ELF-1 (cell line): ENCODE measurements around the gene MGAT1.
A peak's percentile ranks its signal among the peaks of the same experiment; 100 is the strongest.
"Not testable (repeated sequence)": the region's sequence is repeated elsewhere in the genome, so short reads cannot be mapped to it uniquely, and the experiment has no call there.

Experiments used
- DNase-seq: peaks from one replicate; pipeline ENCODE4 v3.0.0-alpha.2; 2016; ENCODE audit warnings: low read depth, low spot score

MGAT1 gene

GRCh38 chr5:180786531-180787398 is 15.8 kb downstream of the MGAT1 start:
- peak; percentile 46 for DNase-seq

DNA sequence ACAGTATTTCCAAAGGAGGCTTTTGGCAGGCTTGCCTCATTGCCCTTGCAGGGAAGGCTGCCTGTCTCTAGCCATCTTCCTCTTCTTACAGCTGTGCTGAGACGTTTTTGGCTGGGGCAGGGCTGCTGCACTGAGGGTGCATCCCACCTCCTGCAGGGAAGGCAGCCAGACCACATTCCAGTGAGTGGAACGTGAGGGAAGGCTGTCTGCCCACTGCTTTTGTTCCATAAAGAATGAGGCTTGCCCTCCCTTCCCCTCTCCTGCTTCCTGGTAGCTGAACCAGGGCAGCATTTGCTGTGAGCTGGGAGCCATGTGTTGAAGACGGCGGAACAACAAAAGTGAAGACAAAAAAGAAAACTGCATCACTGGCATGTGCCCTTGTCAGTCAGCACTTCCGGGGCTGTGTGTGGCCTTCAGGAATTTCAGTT is 16.8 kb downstream of the MGAT1 start:
- peak; percentile 90 for DNase-seq

- DNase-seq = no peak
Observed at GRCh38 chr5:180785121-180785781, 17.4 kb downstream of the MGAT1 start.

DNA sequence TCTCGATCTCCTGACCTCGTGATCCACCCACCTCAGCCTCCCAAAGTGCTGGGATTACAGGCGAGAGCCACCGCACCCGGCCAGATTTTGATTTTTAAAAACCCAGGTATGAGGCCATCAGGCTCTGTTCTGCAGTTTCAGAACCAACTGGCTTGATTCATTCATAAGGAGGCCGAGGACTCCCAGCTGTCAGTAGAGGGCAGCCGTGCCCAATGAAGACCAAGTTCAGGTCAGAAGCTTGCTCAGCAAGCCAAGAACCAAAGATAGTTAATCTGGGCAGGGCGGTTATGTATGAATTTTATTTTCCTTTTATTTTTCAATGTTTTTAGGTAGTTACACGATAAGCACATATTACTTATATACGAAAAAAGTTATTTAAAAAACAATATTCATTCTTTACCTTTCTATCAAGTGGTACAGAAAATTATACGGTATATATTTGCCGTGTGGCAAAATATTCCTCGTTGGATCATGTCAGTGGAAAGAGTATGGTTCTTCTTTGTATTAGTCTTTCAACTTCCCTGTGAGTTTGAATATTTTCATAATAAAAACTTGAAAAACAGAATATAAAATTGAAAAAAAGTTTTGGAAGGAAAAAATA is 18.0 kb downstream of the MGAT1 start:
- DNase-seq = peak; percentile 52

GRCh38 chr5:180783340-180784052 is 19.1 kb downstream of the MGAT1 start:
- DNase-seq = no peak

GRCh38 chr5:180782748-180783147 is 19.9 kb downstream of the MGAT1 start:
- DNase-seq = no peak

GRCh38 chr5:180781900-180782326 is 20.7 kb downstream of the MGAT1 start:
- not testable (repeated sequence) for DNase-seq

DNA sequence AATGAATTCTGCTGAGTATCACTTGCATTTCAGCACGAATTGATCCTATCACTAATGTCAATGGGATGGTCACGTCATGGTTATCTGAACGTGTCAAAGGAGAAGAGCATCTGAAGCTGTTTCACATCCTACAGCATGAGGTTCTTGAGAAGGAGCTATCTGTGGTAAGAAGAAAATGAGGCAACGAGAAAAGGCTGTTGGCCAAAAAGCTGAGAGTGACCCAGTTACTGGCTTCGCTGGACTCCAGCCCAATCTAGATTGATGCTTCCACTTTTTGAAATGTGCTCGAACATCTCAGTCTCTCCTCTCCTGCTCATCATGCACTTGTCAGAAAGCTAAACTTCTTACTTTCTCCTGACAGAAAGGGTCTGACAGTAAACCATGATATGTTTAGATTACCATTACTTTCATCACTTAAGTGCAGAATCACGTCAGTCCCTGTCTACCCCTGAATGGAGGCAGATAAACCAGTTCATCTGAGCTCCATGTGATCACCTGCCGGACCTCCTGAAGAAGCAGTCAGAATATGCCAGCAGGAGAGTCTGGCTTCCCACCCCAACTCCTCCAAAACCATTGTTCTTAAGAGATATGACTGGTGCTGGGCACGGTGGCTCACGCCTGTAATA is 22.5 kb downstream of the MGAT1 start:
- no peak for DNase-seq

GRCh38 chr5:180777475-180777874 is 25.1 kb downstream of the MGAT1 start:
- DNase-seq = no peak

GRCh38 chr5:180776376-180776775 is 26.2 kb downstream of the MGAT1 start:
- no peak for DNase-seq

GRCh38 chr5:180775624-180776023 is 27.0 kb downstream of the MGAT1 start:
- no peak for DNase-seq

- no peak for DNase-seq
Observed at GRCh38 chr5:180771839-180772238, 30.8 kb downstream of the MGAT1 start.

GRCh38 chr5:180769821-180770220 is 32.8 kb downstream of the MGAT1 start:
- DNase-seq = no peak

DNA sequence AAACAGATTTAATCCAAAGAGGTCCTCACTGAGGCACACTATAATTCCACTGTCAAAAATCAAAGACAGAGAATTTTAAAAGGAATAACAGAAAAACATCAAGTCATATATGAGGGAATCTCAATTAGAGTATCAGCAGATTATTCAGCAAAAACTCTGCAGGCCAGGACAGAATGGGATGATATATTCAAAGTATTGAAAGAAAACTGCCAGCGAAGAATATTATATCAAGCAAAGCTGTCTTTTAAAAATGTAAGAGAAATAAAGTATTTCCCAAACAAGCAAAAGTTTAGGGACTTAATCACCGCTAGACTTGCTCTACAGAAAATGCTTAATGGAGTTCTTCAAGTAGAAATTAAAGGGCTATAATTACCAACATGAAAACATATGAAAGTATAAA is 47.0 kb downstream of the MGAT1 start:
- DNase-seq = no peak

DNA sequence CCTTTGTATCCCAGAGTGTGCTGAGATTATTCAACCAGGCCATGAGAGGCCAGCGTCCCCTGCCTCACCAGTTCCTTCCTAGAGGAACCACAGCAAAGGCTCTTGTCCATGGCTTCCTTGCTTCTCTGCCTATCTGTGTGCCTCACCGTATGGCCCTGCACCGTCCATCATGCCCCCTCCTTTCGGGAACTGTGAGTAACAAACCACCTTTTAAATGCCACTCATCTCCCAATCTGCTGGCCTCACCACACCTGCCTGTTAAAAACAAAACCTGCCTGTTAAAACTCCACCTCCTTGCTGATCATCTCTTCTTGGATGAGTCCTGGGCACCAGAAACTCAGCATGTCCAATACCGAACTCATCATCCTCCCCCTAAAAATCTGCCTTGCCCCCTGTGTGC is 58.4 kb downstream of the MGAT1 start:
- DNase-seq = no peak

DNA sequence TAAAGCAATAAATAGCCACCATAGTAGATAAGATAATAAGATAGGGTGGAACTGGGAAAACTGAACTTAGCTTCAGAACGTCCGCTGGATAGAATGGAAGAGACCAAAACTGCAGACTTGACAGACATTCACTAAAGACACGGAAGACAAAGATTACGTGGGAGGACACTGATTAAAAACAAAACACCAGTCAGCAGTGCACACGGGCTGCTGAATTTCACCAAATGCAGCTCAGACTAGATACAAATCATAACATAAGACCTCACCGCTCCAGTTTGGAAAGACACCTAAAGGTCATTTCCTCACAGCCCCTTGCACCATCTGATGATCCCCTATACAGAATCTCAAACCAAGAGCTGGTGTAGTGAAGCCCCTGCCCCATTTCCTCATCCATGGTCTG is 59.9 kb downstream of the MGAT1 start:
- no peak for DNase-seq

GRCh38 chr5:180740953-180741352 is 61.7 kb downstream of the MGAT1 start:
- DNase-seq = not testable (repeated sequence)

DNA sequence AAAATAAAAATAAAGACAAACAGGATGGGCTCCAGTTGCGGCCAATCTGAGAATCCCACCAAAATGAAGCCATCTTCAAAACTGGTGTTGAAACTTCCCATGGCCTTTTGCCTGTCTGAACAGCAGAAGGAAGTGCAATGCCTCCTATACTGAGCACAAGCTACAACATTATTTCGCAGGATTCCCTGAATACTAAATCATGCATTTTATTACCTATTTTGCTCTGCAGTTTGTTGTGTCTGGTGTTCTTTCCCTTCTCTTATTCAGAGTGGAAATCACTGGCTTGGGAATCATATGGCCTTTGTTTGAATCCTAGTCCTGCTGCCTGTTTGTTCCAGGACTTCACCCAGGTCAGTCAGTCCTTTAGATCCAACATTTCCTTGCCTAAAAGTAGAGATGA is 62.6 kb downstream of the MGAT1 start, which contains the start of gene OR2Y1:
Gene OR2Y1, minus strand, starts transcription at position 101 of the 400 bp plus-strand sequence. Its CDS starts 0 bp downstream, at position 101.
- DNase-seq = no peak

DNA sequence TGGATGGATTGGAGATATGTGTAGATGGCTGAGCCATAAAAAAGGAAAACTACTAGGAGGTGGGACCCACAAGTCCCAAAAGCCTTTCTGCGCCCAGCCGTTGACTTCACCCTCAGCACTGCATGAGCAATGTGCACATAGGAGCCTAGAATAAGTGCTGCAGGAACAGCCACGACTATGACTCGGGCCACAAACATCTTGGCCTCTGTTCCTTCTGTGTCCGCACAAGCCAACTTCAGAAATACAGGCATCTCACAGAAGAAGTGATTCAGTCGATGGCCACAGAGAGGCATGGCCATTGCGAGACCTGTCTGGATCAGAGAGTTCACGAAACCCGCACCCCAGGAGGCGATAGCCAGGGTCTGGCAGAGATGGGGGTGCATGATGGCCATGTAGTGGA is 63.3 kb downstream of the MGAT1 start:
- no peak for DNase-seq

GRCh38 chr5:180736536-180736935 is 66.1 kb downstream of the MGAT1 start:
- no peak for DNase-seq
